Muscle of leg (tissue), 11 donors: ENCODE measurements around the gene CDIP1. TPM values are rescaled to one million over a fixed set of nuclear protein-coding genes. Genes with fewer than 3 reads are reported as not detected.
A peak's percentile ranks its signal among the peaks of the same experiment; 100 is the strongest.

ENCODE experiments used
- DNase-seq: peaks from one replicate; pipeline ENCODE4 v3.0.0; 2013
- H3K27ac ChIP-seq: one replicate; pipeline ENCODE4 v1.5.1; 2013; ENCODE audit warnings: mild to moderate bottlenecking, low read length, control low read depth
- H3K27me3 ChIP-seq: one replicate; pipeline ENCODE4 v1.6.1; 2013; ENCODE audit warnings: low read length; ENCODE audit not compliant: control insufficient read depth, insufficient read depth
- H3K36me3 ChIP-seq: one replicate; pipeline ENCODE4 v1.6.1; 2013; ENCODE audit warnings: low read length; ENCODE audit not compliant: control insufficient read depth, insufficient read depth
- H3K4me1 ChIP-seq: one replicate; pipeline ENCODE4 v1.6.1; 2013; ENCODE audit warnings: low read length; ENCODE audit not compliant: control insufficient read depth, insufficient read depth
- H3K4me3 ChIP-seq: one replicate; pipeline ENCODE4 v1.5.1; 2013; ENCODE audit warnings: low read length, control low read depth
- H3K9me3 ChIP-seq: replicated peaks from 2 replicates; pipeline ENCODE4 v1.6.1; 2013; ENCODE audit warnings: low read depth, low read length; ENCODE audit not compliant: control insufficient read depth
- whole genome bisulfite sequencing: methylation state at CpG from one replicate; pipeline ENCODE4 v1.1.5; 2013; ENCODE audit warnings: missing lambda C conversion rate; ENCODE audit not compliant: insufficient coverage; 5-methylcytosine and 5-hydroxymethylcytosine counted together
- polyA plus RNA-seq, 8 donors: library from polyadenylated mRNA; unstranded; fragments of 120-200 nt; gene quantifications; one replicate each; pipeline versions ENCODE4 v1.2.1 to v1.2.3, GENCODE V29; 2013; ENCODE audit warnings: inconsistent platforms in 1 of 8, low replicate concordance in 1 of 8; ENCODE audit not compliant: insufficient read length in 8 of 8, insufficient read depth in 1 of 8
- total RNA-seq: library from RNA; stranded (reverse); fragments of 120-200 nt; gene quantifications from one replicate; pipeline ENCODE4 v1.2.4, GENCODE V29; 2013

CDIP1 gene
- total and polyA plus RNA-seq, 9 donors = 16.3 to 47.4 (median 37.9) TPM

DNA sequence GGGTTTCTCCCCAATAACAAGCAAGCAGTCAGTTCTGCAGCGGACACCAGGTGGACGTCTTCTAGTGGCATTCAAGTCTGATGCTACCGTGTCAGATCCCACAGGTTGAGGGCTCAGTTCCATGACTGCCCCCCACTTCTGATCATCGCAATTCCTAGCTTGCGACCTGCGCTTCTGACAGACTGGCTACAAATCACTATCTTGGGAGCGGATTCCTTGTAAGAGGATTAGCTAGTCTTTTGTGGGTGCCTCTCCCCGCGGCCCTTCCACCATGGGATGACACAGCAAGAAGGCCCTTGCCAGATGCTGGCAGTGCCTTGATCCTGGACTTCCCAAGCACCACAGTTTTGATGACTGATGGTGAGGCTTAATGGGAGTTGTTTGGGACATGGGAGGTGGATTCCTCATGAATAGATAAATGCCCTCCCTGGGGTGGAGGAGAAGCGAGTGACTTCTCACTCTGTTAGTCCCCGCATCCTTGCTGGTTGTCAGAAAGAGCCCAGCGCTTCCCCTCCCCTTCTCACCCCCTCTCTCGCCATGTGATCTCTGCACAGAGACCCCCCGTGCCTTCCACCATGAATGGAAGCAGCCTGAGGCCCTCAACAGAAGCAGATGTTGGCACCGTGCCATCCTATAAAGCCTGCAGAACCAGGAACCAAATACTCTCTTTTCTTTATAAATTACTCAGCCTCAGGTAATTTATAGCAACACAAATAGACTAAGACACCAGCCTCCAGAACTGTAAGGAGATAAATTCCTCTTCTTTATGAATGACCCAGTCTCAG is 19.1 kb downstream of the CDIP1 start:
- WGBS = 71% methylated on average over 8 of the region's 15 CpGs
- Histone ChIP-seq H3K9me3 (no peaks in the 10 kb centered on the region), H3K4me3 (no peak overlapping the region), H3K27me3 (no peaks in the 10 kb centered on the region), H3K36me3 (peaks cover under 1% of the 10 kb centered on the region), H3K4me1 (peaks cover 39% of the 10 kb centered on the region), H3K27ac (no peak overlapping the region)
- no peak for DNase-seq

DNA sequence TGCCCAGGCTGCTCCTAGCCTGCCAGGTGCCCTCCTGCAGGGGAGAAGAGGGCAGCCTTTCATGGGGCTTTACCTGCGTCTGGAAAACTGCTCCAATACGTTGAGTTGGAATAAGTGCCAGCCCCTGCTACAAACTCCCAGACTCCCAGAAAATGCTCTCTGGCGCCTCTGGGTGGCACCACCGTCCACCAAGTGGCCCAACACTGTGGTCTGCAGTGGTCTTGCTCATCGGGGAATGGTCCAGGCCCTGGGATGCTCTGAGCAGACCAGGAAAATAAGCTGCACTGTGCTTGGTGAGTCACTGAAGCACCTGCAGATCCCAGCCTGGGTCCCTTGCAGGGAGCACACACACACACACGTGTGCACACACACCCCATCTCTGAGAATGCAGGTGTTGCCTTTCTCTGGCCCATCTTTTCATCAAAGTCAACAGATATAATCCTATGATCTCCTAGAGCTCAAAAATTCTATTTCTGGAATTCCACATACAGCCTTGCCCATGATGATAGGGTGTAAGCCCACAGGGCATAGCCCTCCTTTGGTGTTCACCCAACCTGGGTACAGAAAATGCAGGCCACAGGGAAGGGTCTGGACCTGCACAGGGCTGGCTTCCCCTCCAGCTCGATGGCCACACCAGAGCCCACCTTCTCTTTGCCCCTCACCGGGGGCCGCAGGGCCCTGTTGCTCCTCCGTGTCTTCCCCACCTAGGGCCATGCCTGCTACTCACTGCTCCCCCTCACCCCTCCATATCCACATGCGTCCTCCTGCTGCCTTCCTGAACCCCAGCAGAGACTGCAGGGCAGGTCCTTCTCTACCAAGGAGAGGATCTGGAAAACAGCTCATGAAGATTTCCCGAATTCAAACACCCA is 20.5 kb downstream of the CDIP1 start:
- no peak overlapping the region for H3K4me3 ChIP-seq
- DNase-seq = peak; percentile 52
- no peak overlapping the region for H3K27ac ChIP-seq
- peaks cover 7% of the 10 kb centered on the region for H3K36me3 ChIP-seq
- H3K4me1 ChIP-seq = peaks cover 36% of the 10 kb centered on the region
- no peaks in the 10 kb centered on the region for H3K9me3 ChIP-seq
- 49% methylated on average over 10 of the region's 12 CpGs for WGBS
- H3K27me3 ChIP-seq = no peaks in the 10 kb centered on the region

- Histone ChIP-seq H3K4me1 (peaks cover 30% of the 10 kb centered on the region), H3K36me3 (peaks cover 29% of the 10 kb centered on the region), H3K27ac (no peak overlapping the region), H3K27me3 (no peaks in the 10 kb centered on the region), H3K4me3 (no peak overlapping the region), H3K9me3 (no peaks in the 10 kb centered on the region)
- peak; percentile 69 for DNase-seq
- 60% methylated on average over 1 of the region's 5 CpGs for WGBS
Measured at GRCh38 chr16:4515611-4516233, 22.9 kb downstream of the CDIP1 start.

DNA sequence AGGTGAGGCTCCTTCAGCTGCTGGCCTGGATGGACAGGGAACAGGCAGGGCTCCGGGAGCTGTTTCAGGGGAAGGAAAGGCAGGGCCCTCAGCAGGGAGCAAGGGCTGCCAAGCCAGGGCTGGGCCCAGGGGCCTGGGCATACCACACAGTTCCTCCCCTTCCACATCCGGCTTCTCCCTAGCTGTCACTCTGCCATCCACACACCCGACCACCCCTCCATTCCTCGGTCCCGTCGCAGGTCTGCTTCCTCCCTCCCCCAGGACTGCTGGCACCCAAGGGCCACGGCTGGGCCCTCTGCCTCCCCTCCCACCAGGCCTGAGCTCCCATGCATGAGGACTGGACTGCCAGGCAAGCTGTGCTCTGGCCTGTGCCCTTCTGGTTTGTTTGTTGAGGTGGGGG is 24.0 kb downstream of the CDIP1 start:
- peak overlapping the region; percentile 35 for H3K27ac ChIP-seq

DNA sequence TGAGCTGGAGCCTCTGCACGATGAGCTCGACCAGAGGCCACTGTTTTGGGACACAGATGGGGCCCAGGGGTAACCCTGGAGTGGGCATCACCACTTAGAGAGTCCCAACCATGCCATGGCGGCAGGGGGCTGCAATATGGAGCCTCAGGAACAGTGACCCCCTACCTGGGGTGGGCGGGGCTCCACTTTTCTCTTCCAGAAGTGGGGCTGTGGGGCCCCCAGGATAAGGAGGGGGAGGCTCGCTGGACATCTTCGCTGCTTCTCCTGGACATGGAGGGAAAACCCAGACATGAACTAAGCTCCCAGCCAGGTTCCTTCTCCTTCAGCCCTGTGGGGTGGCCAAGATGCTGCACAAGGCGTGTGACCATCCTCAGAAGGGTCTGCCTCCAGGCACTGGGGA is 24.7 kb downstream of the CDIP1 start:
- WGBS = 78% methylated on average over 3 of the region's 7 CpGs
- Histone ChIP-seq H3K4me3 (no peak overlapping the region), H3K4me1 (peaks cover 30% of the 10 kb centered on the region), H3K9me3 (no peaks in the 10 kb centered on the region), H3K27me3 (no peaks in the 10 kb centered on the region), H3K27ac (no peak overlapping the region), H3K36me3 (peaks cover 44% of the 10 kb centered on the region)
- DNase-seq = no peak

More for the DNA sequence above, 24.0 kb downstream of the CDIP1 start:
- no peaks in the 10 kb centered on the region for H3K9me3 ChIP-seq
- H3K36me3 ChIP-seq = peaks cover 37% of the 10 kb centered on the region
- no peaks in the 10 kb centered on the region for H3K27me3 ChIP-seq
- DNase-seq = no peak
- peaks cover 30% of the 10 kb centered on the region for H3K4me1 ChIP-seq
- WGBS = 52% methylated on average over 2 of the region's 7 CpGs
- H3K4me3 ChIP-seq = no peak overlapping the region

DNA sequence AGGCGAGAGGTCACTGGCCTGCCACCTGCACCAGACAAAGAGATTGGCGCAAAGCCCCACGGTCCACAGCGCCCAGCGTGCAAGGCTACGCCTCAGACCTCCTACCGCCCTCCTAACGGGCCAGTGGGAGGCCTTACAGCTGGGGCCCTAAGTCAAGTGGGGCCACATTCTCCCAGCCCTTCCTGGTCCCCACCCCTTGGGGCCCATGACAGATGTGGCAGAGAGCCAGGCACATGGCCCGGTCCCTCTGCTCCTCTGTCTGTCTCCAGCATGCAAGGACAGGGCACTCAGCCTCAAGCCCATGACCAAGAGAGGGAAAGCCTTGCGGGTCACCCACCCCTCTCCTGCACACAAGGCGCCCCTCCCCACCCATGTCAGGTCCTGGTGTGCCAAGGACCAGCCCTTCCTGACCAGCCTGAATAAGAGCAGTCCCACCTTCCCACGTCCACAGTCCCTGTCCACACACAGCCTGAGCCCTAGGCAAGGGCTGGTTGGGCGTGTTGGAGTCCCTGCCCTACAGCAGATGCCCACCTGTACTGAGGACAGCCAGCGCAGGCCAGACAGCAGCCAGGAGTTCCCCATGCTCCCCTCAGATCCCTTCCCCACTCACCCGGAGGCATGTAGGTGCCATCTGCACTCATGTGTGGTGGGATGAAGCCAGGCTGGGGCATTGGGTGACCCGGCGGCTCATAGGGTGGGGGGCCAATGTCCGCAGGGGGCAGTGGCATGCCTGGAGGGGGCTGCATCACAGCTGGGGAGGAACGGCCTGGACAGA is 25.3 kb downstream of the CDIP1 start:
- no peak overlapping the region for H3K27ac ChIP-seq
- no peak for DNase-seq
- no peak overlapping the region for H3K4me3 ChIP-seq
- peaks cover 50% of the 10 kb centered on the region for H3K36me3 ChIP-seq
- peaks cover 30% of the 10 kb centered on the region for H3K4me1 ChIP-seq
- H3K27me3 ChIP-seq = no peaks in the 10 kb centered on the region
- H3K9me3 ChIP-seq = no peaks in the 10 kb centered on the region
- WGBS = 83% methylated on average over 16 of the region's 19 CpGs

DNA sequence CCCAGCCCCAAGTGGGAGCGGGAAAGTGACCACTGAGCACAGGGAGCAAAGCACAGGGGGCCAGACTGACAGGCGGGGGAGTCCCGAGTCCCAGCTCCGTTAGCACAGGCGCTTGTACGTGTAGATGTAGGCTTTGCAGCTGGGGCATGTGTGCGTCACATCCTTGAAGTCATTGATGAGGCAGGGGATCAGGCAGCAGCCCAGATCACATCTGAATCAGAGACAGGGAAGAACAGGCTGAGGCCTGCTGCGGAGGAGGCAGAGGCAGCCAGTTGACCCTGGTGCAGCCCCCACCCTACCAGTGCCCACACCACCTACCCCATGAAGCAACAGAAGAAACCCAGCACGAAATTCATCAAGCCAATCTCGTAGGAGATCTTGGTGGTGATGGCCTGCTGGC is 26.1 kb downstream of the CDIP1 start:
- H3K4me1 ChIP-seq = peaks cover 28% of the 10 kb centered on the region

DNA sequence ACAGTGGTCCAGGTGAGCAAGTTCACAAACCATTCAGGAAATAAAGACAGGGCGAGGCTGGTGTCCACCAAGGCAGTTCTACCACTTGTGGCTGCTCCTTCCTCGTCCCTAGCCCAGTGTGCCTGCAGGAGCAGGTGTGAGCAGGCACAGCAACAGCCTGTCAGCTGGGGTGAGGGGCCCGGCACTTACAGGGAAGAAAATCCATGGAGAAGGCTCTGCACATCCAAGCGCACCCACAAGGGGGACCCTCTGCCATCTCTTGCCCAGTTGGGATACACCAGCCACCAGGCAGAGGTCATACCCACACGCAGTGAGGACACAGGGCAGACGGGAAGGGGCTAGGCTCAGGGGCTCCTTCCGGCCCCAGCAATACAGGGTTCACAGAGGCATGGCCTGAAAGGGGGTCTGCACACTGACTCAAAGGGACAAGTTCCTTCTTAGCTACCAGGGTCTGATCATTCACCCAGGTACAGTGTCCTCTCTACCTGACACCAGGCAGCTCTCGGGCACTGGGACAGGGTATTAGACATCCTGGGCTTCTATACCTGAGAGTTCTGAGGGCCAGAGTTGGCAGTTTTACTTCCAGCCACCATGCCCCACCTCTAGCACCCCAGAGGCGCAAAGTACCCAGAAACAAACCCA is 27.0 kb downstream of the CDIP1 start:
- Histone ChIP-seq H3K27ac (peak overlapping the region; percentile 55), H3K9me3 (no peaks in the 10 kb centered on the region), H3K4me3 (no peak overlapping the region), H3K36me3 (peaks cover 64% of the 10 kb centered on the region), H3K27me3 (no peaks in the 10 kb centered on the region), H3K4me1 (peaks cover 31% of the 10 kb centered on the region)
- 45% methylated on average over 9 of the region's 9 CpGs for WGBS
- DNase-seq = peak; percentile 60

More for the DNA sequence above, 26.1 kb downstream of the CDIP1 start:
- no peak for DNase-seq
- H3K27ac ChIP-seq = no peak overlapping the region
- 86% methylated on average over 4 of the region's 10 CpGs for WGBS
- peaks cover 58% of the 10 kb centered on the region for H3K36me3 ChIP-seq
- H3K27me3 ChIP-seq = no peaks in the 10 kb centered on the region
- H3K4me3 ChIP-seq = no peak overlapping the region
- H3K9me3 ChIP-seq = no peaks in the 10 kb centered on the region

- Histone ChIP-seq H3K27ac (peak overlapping the region; percentile 55), H3K36me3 (peaks cover 68% of the 10 kb centered on the region), H3K9me3 (no peaks in the 10 kb centered on the region), H3K4me1 (peaks cover 35% of the 10 kb centered on the region), H3K27me3 (no peaks in the 10 kb centered on the region), H3K4me3 (no peak overlapping the region)
- no peak for DNase-seq
- WGBS = 64% methylated on average over 9 of the region's 14 CpGs
Measured at GRCh38 chr16:4510747-4511426, 27.7 kb downstream of the CDIP1 start.
